Measurements from ENCODE around the gene P2RY8.

DNA sequence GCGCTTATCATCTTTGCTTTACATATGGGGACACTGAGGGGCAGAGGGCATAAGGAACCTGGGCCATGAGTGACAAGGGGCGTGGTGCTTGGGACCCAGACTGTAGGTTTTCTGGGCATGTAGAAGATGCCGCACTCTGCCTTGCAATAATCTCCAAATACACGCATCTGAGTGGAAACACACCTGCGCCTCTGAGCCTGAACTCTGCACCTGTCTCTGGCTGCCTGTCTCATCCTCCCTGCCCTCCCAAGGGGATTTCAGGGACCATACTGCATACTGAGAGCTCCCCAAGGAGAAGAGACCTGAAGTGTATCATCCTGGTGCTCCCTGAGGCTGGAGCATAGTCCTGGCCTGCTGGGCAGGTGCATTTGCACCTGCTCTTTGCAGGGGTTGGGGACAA lies 49.6 kb downstream of the P2RY8 start:
- TF ChIP-seq CTCF (IDR thresholded peaks at IDR 0.05): no peak
- no peak for TF ChIP-seq ZNF121 (CRISPR knock-in tag; IDR thresholded peaks at IDR 0.05)
